ENCODE data around the gene MEG3. TPM values are rescaled to one million over a fixed set of nuclear protein-coding genes. Genes with fewer than 3 reads are reported as not detected.

The MEG3 gene
- total RNA-seq, 4 donors from 2014 or later, result 1.2 to 18.9 (median 3.5) TPM

- DNase-seq, result no peak
- no peak overlapping the region for H3K4me3 ChIP-seq
- TF ChIP-seq CTCF (IDR thresholded peaks at IDR 0.05) (no peak), POLR2A (IDR thresholded peaks at IDR 0.05) (no peak)
- no peaks in the 10 kb centered on the region for H3K9me3 ChIP-seq
- H3K27ac ChIP-seq, result no peak overlapping the region
- no peaks in the 10 kb centered on the region for H3K4me1 ChIP-seq
- 81 to 92% methylated on average over 2 to 6 of the region's 6 CpGs for WGBS, 2 donors
- H3K27me3 ChIP-seq, result peaks cover 0 to 14% (median 0%) of the 10 kb centered on the region in 4 donors
- H3K36me3 ChIP-seq, result no peaks in the 10 kb centered on the region
- intact Hi-C loops (cut with DNase I), result no loop called here
These were observed 63.7 kb downstream of the MEG3 start for GRCh38 chr14:100889641-100890040.

DNA sequence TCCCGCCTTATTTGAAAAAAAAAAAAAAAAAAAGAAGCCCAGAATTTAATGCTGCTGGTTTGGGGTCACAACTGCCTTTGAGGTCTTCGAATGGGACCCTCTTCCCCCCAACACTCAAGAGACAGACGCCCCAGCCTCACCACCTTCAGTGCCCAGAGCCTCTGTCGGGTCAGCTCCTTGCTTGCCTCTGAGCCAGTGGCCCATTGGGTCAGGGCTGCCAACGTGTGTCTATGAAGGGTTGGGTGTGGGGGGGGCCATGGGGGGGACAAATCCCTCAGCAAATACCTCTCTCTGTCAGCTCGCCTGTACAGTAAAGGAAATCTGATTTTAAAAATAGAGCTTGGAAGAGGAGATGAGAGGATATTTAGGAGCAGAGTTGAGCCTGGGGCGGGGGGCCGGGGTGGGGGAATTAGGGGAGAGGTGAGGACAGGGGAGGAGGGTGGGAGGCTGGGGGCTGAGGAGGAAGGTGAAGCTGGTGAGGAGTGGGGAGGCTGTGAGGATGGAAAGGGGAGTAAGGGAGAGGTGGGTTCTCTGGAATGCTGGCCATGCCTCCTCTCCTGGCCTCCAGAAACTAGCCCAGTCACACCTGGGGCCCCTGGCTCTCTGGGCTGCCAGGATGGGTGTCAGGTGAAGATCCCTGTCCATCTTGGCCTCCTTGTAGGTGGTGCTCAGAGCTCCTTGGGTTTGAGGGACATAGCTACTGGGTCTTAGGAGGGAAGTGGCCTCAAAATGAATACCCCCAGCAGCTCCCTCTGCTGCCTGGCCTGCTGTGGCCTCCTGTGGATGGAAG lies 64.3 kb downstream of the MEG3 start:
- Histone ChIP-seq H3K4me1 (no peaks in the 10 kb centered on the region), H3K4me3 (no peak overlapping the region), H3K9me3 (no peaks in the 10 kb centered on the region), H3K36me3 (no peaks in the 10 kb centered on the region), H3K27ac (no peak overlapping the region), H3K27me3 (peaks cover 0 to 15% (median 0%) of the 10 kb centered on the region in 4 donors)
- intact Hi-C loops (cut with DNase I), result no loop called here
- TF ChIP-seq POLR2A (IDR thresholded peaks at IDR 0.05) (no peak), CTCF (IDR thresholded peaks at IDR 0.05) (no peak)
- no peak for DNase-seq
- WGBS, 2 donors, result 76 to 78% methylated on average over 5 to 6 of the region's 8 CpGs

GRCh38 chr14:100891051-100891450 lies 65.1 kb downstream of the MEG3 start:
- Histone ChIP-seq H3K27me3 (peaks cover 0 to 22% (median 0%) of the 10 kb centered on the region in 4 donors), H3K4me1 (no peaks in the 10 kb centered on the region), H3K4me3 (no peak overlapping the region), H3K27ac (no peak overlapping the region), H3K36me3 (no peaks in the 10 kb centered on the region), H3K9me3 (no peaks in the 10 kb centered on the region)
- DNase-seq, result no peak
- 64 to 75% methylated on average over 3 to 7 of the region's 10 CpGs for WGBS, 2 donors
- intact Hi-C loops (cut with DNase I), result no loop called here
- TF ChIP-seq CTCF (IDR thresholded peaks at IDR 0.05) (no peak), POLR2A (IDR thresholded peaks at IDR 0.05) (no peak)

GRCh38 chr14:100891501-100892445 lies 65.9 kb downstream of the MEG3 start:
- TF ChIP-seq POLR2A (IDR thresholded peaks at IDR 0.05), result no peak
- TF ChIP-seq CTCF (IDR thresholded peaks at IDR 0.05), result no peak
- Histone ChIP-seq H3K27ac (no peak overlapping the region), H3K27me3 (peaks cover 0 to 29% (median 0%) of the 10 kb centered on the region in 4 donors), H3K4me3 (no peak overlapping the region), H3K4me1 (no peaks in the 10 kb centered on the region), H3K9me3 (no peaks in the 10 kb centered on the region), H3K36me3 (no peaks in the 10 kb centered on the region)
- intact Hi-C loops (cut with DNase I), result no loop called here
- DNase-seq, result no peak
- 85 to 90% methylated on average over 3 to 7 of the region's 13 CpGs for WGBS, 2 donors

Measured in esophagus squamous epithelium (tissue), 5 donors.